HT-29 (cell line): ENCODE measurements around the gene ACSM2A. TPM values are rescaled to one million over a fixed set of nuclear protein-coding genes. Genes with fewer than 3 reads are reported as not detected.

Experiments
- total RNA-seq: library from RNA; depleted of rRNA; stranded (reverse); fragments of >200 nt; shearing (Covaris generic); gene quantifications from 2 replicates; pipeline ENCODE4 v1.2.3, GENCODE V29; 2014; rRNA removed

The ACSM2A gene
- total RNA-seq, 1 experiment from 2014 or later = not detected

Other genes starting within 250 kb of the ACSM2A start
- gene GP2, start 124.0 kb upstream of the ACSM2A start, total RNA-seq = not detected in 2 replicates
- gene UMOD, start 98.8 kb upstream of the ACSM2A start, total RNA-seq = not detected in 2 replicates
- gene PDILT, start 46.8 kb upstream of the ACSM2A start, total RNA-seq = not detected in 2 replicates
- gene ACSM5, start 42.0 kb upstream of the ACSM2A start, total RNA-seq = not detected in 2 replicates
- not detected in 2 replicates for gene ACSM2B, start 124.8 kb downstream of the ACSM2A start, total RNA-seq
- gene ACSM1, start 246.2 kb downstream of the ACSM2A start, total RNA-seq = not detected in 2 replicates